Measurements from ENCODE around the gene DYSF. TPM values are rescaled to one million over a fixed set of nuclear protein-coding genes. Genes with fewer than 3 reads are reported as not detected.

Gene DYSF
- total RNA-seq, 1 experiment from 2014 or later = 0.89 TPM

GRCh38 chr2:71599646-71600236 is 146.4 kb downstream of the DYSF start:
- intact Hi-C loops (cut with micrococcal nuclease) = no loop called here
- Histone ChIP-seq H3K9me3 (ENCODE audit: control insufficient read depth in 1 of 2, insufficient read depth in 1 of 2, low read depth in 1 of 2, low read length in 2 of 2) (no peaks in the 10 kb centered on the region), H3K36me3 (ENCODE audit: control insufficient read depth in 1 of 2, insufficient read depth in 2 of 2, low read length in 2 of 2) (no peaks in the 10 kb centered on the region), H3K4me1 (ENCODE audit: control insufficient read depth in 1 of 2, insufficient read depth in 2 of 2, low read length in 2 of 2) (no peaks in the 10 kb centered on the region), H3K27me3 (ENCODE audit: insufficient read depth, low read length) (no peaks in the 10 kb centered on the region), H3K9me2 (ENCODE audit: insufficient read depth) (no peaks in the 10 kb centered on the region), H3K4me3 (replicated peaks in 1 of 2; ENCODE audit: low read depth in 1 of 2, low read length in 2 of 2) (no peak overlapping the region), H3K27ac (ENCODE audit: low read depth, low read length) (no peak overlapping the region), H3K4me2 (ENCODE audit: low read length) (no peak overlapping the region), H2AFZ (ENCODE audit: low read depth, low read length, poor library complexity, severe bottlenecking) (no peak overlapping the region), H3K9ac (ENCODE audit: low read length) (no peak overlapping the region), H4K20me1 (ENCODE audit: insufficient read depth) (no peaks in the 10 kb centered on the region), H3K79me2 (ENCODE audit: insufficient read depth, low read length) (no peaks in the 10 kb centered on the region)
- CTCF ChIA-PET = no interaction called here
- POLR2A ChIA-PET = no interaction called here
- ATAC-seq = no peak
- RAD21 ChIA-PET (ENCODE audit: low non-redundant PET in 1 of 2, low total read pairs in 2 of 2, uncharacterized antibody in 2 of 2, unreplicated experiment in 2 of 2) = no interaction called here
- TF ChIP-seq, protein P1, sequence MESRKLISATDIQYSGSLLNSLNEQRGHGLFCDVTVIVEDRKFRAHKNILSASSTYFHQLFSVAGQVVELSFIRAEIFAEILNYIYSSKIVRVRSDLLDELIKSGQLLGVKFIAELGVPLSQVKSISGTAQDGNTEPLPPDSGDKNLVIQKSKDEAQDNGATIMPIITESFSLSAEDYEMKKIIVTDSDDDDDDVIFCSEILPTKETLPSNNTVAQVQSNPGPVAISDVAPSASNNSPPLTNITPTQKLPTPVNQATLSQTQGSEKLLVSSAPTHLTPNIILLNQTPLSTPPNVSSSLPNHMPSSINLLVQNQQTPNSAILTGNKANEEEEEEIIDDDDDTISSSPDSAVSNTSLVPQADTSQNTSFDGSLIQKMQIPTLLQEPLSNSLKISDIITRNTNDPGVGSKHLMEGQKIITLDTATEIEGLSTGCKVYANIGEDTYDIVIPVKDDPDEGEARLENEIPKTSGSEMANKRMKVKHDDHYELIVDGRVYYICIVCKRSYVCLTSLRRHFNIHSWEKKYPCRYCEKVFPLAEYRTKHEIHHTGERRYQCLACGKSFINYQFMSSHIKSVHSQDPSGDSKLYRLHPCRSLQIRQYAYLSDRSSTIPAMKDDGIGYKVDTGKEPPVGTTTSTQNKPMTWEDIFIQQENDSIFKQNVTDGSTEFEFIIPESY (IDR thresholded peaks at IDR 0.05; ENCODE audit: extremely low read depth, insufficient replicate concordance, low read length) = no peak
- TF ChIP-seq SP1 (IDR thresholded peaks at IDR 0.05; ENCODE audit: low read depth) (no peak), POLR2A (IDR thresholded peaks at IDR 0.05; ENCODE audit: borderline replicate concordance, extremely low read depth, insufficient read depth, insufficient read length) (no peak), SRF (IDR thresholded peaks at IDR 0.05; ENCODE audit: low read depth) (no peak), TCF7L2 (IDR thresholded peaks at IDR 0.05; ENCODE audit: borderline replicate concordance, extremely low read depth, insufficient read depth, insufficient read length) (no peak), MAX (IDR thresholded peaks at IDR 0.05) (no peak), SIN3A (IDR thresholded peaks at IDR 0.05; ENCODE audit: low read depth) (no peak), RAD21 (IDR thresholded peaks at IDR 0.05; ENCODE audit: low read depth) (no peak), EZH2 (IDR thresholded peaks at IDR 0.05) (no peak), ELF1 (IDR thresholded peaks at IDR 0.05; ENCODE audit: borderline replicate concordance, low read depth) (no peak), YY1 (IDR thresholded peaks at IDR 0.05; ENCODE audit: extremely low read depth, insufficient replicate concordance, low read depth, low read length) (no peak), FOSL1 (IDR thresholded peaks at IDR 0.05; ENCODE audit: low read depth) (no peak), ZNF274 (IDR thresholded peaks at IDR 0.05; ENCODE audit: low read depth, low read length) (no peak), EZH2phosphoT487 (IDR thresholded peaks at IDR 0.05; ENCODE audit: borderline replicate concordance) (no peak), REST (IDR thresholded peaks at IDR 0.05; ENCODE audit: low read depth) (no peak), ATF3 (IDR thresholded peaks at IDR 0.05) (no peak)
- no TSS peak for BruUV-seq (replicated peaks)
- DNase-seq (ENCODE audit: low read depth, low spot score) = no peak
